Measurements from ENCODE around the gene MRC1.

The MRC1 gene

DNA sequence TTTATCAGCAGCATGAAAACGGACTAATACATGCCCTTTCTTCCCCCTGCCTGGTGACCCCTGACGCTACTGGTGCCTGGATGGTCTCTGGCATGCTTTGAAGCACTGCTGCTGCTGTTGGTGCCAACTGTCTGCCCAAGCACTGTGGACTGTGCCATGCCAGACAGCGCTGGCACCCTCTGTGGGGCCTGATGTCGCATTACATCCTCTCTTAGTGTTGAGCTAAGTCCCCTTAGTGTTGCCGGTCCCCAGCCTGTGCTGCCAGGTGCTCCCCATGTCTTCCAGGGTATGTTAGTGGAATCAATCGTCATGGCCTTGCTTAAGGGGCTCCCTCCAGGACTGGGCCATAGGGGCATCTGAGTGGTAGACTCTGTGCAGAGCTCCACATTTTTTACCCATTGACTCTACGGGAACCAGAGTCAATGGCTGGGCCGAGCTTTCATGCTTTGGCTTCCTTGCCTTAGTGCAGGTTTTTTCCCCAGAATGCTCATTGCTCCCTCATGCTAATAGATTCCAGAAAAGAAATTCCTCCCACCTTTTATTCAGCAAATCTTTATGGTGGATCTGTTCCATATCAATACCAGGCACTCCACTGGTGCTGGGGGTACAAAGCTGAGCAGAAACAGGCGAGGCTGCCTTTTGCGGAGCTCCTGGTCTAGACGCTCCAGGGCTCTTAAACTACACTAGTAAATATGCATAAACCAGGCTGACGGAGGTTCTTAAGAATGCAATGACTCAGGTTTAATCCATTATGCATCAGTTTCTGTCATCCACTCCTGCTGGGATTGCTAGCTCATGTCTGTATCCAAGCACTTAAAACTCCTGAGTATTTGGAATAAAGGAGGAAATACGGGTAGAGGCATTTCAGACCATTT, 21.8 kb upstream of the MRC1 start:
- TF ChIP-seq, protein P1, sequence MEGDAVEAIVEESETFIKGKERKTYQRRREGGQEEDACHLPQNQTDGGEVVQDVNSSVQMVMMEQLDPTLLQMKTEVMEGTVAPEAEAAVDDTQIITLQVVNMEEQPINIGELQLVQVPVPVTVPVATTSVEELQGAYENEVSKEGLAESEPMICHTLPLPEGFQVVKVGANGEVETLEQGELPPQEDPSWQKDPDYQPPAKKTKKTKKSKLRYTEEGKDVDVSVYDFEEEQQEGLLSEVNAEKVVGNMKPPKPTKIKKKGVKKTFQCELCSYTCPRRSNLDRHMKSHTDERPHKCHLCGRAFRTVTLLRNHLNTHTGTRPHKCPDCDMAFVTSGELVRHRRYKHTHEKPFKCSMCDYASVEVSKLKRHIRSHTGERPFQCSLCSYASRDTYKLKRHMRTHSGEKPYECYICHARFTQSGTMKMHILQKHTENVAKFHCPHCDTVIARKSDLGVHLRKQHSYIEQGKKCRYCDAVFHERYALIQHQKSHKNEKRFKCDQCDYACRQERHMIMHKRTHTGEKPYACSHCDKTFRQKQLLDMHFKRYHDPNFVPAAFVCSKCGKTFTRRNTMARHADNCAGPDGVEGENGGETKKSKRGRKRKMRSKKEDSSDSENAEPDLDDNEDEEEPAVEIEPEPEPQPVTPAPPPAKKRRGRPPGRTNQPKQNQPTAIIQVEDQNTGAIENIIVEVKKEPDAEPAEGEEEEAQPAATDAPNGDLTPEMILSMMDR (IDR thresholded peaks at IDR 0.05), result no peak

DNA sequence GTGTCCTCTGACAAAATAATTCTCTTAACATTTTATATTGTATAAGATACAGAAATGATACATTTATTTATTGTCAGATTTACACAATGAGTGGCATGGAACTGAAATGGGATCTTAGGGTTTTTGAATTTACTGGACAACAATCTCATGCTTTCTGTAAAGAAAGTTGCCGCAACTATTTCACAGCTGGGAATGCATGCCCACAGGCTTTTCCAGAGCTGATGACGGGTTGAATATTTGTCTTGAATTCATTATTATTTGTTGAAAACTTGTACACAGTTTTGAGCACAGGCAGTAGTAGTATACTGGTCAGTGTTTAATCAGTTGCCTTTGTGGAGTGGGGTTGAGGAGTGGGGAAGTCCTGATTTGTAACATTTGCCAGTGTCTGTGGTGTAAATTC, 20.5 kb upstream of the MRC1 start:
- TF ChIP-seq, protein P1 (IDR thresholded peaks at IDR 0.05), result no peak

DNA sequence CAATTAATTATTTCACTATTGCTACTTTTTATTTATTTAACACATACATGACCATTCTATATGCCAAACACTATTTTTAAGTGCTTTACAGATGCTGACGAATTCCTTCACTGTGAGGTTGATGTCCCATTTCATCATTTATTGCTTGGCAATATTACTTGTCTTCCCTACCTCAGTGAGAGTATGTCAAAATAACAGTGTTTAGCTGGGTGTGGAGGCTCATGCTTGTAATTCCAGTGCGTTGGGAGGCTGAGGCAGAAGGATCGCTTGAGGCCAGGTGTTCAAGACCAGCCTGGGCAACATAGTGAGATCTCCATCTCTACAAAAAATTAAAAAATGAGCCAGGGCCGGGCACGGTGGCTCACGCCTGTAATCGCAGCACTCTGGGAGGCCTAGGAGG, 19.8 kb upstream of the MRC1 start:
- TF ChIP-seq, protein P1 (IDR thresholded peaks at IDR 0.05), result no peak

DNA sequence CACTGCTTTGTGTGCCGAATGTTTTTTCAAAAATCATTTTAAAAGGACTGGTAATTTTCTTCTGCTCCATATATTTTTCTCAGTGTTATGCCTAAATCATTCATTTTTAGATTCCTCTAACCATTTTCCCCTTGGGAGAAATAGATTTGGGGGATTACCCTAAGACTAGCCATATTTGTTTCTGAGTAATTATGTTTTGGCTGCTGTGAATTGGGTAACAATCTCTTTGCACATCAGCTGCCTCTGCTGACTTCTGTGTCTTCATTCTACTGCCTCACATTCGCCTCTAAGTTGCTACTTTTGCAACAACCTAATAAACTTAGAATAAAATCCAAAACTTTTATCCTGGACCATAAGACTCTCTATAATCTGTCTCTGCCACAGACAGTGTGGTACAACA, 18.5 kb upstream of the MRC1 start:
- TF ChIP-seq, protein P1 (IDR thresholded peaks at IDR 0.05), result no peak

DNA sequence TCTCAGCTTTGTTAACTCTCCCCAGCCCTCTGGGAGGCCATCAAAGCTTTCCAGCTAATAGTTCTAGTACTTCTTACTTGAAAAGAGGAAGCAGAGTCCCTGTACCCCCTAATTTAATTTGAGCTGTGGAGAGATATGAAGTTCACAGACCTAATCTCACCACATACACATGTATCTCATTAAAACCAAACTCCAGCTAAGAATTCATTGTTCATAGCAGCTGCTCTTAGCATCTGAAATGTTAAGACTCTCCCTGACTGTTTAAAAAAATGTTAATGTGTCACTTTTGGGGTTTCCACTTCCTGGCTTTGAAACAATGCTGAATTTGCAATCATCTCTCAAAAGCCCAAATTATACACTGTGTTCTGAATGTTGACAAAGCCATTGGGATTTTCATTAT, 16.2 kb upstream of the MRC1 start:
- TF ChIP-seq, protein P1 (IDR thresholded peaks at IDR 0.05), result no peak

DNA sequence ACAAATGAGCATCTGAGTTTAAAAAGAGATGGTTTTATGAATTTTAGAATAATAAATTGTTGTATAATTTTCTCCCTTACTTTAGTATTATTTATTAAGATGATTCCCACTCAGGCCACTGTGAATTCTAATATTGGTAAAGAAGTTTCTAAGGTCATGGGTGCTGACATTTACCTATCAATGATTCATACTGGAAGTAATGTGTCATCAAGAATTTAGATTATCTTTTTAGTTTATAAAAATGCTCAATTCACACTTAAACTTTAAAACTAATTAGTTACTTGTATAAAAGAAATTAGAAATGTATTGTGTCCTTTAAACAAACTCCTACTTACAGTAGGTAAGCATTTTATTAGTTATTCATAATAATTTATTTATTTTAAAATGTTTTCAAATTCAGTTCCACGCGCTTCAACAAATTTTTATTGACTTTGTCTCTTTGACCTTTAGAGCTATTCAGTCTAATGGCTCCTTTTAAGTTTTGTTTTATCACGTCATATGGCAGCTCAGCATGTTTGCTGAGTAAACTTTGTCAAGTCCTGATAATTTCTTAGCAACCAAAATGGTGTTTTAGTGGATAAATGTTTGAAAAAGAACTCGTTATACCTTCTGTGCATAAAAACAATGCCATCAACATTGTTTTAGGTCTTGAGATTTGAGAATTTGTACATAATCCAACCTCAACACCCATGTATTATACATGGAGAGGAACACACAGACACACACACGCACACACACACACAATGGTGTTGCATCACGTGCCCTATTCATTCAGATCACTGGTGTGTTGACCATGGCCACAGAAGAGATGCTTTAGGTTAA, 15.1 kb upstream of the MRC1 start:
- TF ChIP-seq, protein P1 (IDR thresholded peaks at IDR 0.05), result no peak

DNA sequence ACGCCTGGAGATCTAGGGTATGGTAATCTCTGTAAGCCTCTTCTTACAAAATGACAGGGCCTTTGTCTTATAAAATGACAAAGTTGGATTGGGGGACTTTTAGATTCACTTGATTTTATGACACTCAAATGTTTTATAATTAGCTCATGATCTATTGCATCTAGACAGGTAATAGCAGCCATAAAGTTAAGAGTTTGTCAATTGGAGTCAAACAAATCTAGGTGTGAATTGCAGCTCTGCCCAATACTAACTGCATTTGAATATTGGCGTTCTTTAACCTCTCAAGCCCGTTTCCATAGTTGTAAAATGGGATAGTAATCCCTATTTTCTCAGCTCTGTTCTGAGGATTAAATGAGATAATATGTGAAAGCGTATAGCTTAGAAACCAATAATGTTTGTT, 14.1 kb upstream of the MRC1 start:
- TF ChIP-seq, protein P1 (IDR thresholded peaks at IDR 0.05), result no peak

Measured in LNCAP (cell line).